ENCODE data around the gene WDR59. TPM values are rescaled to one million over a fixed set of nuclear protein-coding genes. Genes with fewer than 3 reads are reported as not detected.

Gene WDR59
- total RNA-seq, 2 experiments from 2014 or later, result 26.3 to 80.3 TPM

GRCh38 chr16:75022567-75022966 lies 37.6 kb upstream of the WDR59 start:
- H3K9me3 ChIP-seq (ENCODE audit: low read length), result peaks cover 16% of the 10 kb centered on the region
- TF ChIP-seq CTCF (conservative IDR thresholded peaks at IDR 0.05; ENCODE audit: low read length) (no peak), EZH2phosphoT487 (IDR thresholded peaks at IDR 0.05; ENCODE audit: borderline replicate concordance, low read depth, low read length) (no peak)
- no peaks in the 10 kb centered on the region for H4K20me1 ChIP-seq (ENCODE audit: insufficient read depth, low read length)
- H3K36me3 ChIP-seq (ENCODE audit: insufficient read depth, low read length), result no peaks in the 10 kb centered on the region
- H3K9me2 ChIP-seq (ENCODE audit: insufficient read depth, low read length), result no peaks in the 10 kb centered on the region
- no peak overlapping the region for H3K4me2 ChIP-seq (ENCODE audit: low read length)
- POLR2A ChIA-PET, result no interaction called here
- H3K27ac ChIP-seq (ENCODE audit: low read depth, low read length, poor library complexity, severe bottlenecking), result no peak overlapping the region
- intact Hi-C loops (cut with micrococcal nuclease; ENCODE audit: unreplicated experiment), result no loop called here
- no peaks in the 10 kb centered on the region for H3K79me2 ChIP-seq (ENCODE audit: insufficient read depth, low read depth, low read length)
- H2AFZ ChIP-seq (ENCODE audit: low read length), result no peak overlapping the region
- no peak overlapping the region for H3K4me3 ChIP-seq (ENCODE audit: low read depth, low read length, poor library complexity, severe bottlenecking)
- no peak for DNase-seq (ENCODE audit: low spot score)
- no TSS peak for BruUV-seq (replicated peaks)
- CTCF ChIA-PET (ENCODE audit: unreplicated experiment), result no interaction called here
- peaks cover 7% of the 10 kb centered on the region for H3K4me1 ChIP-seq (ENCODE audit: insufficient read depth, low read length, poor library complexity, severe bottlenecking)

- H4K20me1 ChIP-seq (ENCODE audit: insufficient read depth, low read length), result no peaks in the 10 kb centered on the region
- TF ChIP-seq CTCF (conservative IDR thresholded peaks at IDR 0.05; ENCODE audit: low read length) (no peak), EZH2phosphoT487 (IDR thresholded peaks at IDR 0.05; ENCODE audit: borderline replicate concordance, low read depth, low read length) (no peak)
- H3K79me2 ChIP-seq (ENCODE audit: insufficient read depth, low read depth, low read length), result no peaks in the 10 kb centered on the region
- no peak overlapping the region for H2AFZ ChIP-seq (ENCODE audit: low read length)
- no peaks in the 10 kb centered on the region for H3K9me2 ChIP-seq (ENCODE audit: insufficient read depth, low read length)
- no TSS peak for BruUV-seq (replicated peaks)
- CTCF ChIA-PET (ENCODE audit: unreplicated experiment), result no interaction called here
- no peak overlapping the region for H3K4me3 ChIP-seq (ENCODE audit: low read depth, low read length, poor library complexity, severe bottlenecking)
- POLR2A ChIA-PET, result interaction anchor here (1.2 kb wide), 1 partner anchor 9 kb away, joined by 6 read pairs; no protein-coding TSS in a partner anchor
- H3K36me3 ChIP-seq (ENCODE audit: insufficient read depth, low read length), result no peaks in the 10 kb centered on the region
- DNase-seq (ENCODE audit: low spot score), result no peak
- H3K9me3 ChIP-seq (ENCODE audit: low read length), result peaks cover 16% of the 10 kb centered on the region
- intact Hi-C loops (cut with micrococcal nuclease; ENCODE audit: unreplicated experiment), result no loop called here
- H3K4me1 ChIP-seq (ENCODE audit: insufficient read depth, low read length, poor library complexity, severe bottlenecking), result peaks cover 7% of the 10 kb centered on the region
- H3K4me2 ChIP-seq (ENCODE audit: low read length), result no peak overlapping the region
- H3K27ac ChIP-seq (ENCODE audit: low read depth, low read length, poor library complexity, severe bottlenecking), result no peak overlapping the region
Observed at GRCh38 chr16:75021410-75021809, 36.5 kb upstream of the WDR59 start.

DNA sequence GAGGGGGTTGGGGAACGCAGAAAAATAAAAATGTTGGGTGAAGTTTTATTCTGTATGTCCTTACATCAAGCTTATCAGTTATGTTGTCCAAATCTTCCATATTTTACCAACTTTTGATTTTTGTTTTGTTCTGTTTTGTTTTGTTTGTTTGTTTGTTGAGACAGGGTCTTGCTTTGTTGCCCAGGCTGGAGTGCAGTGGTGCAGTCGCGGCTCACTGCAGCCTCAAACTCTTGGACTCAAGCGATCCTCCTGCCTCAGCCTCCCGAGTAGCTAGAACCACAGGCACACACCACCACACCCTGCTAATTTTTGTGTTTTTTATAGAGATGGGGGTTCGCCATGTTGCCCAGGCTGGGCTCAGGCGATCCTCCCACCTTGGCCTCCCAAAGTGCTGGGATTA lies 34.7 kb upstream of the WDR59 start:
- Histone ChIP-seq H3K36me3 (ENCODE audit: insufficient read depth, low read length) (no peaks in the 10 kb centered on the region), H3K4me2 (ENCODE audit: low read length) (no peak overlapping the region), H3K9me2 (ENCODE audit: insufficient read depth, low read length) (no peaks in the 10 kb centered on the region), H3K9me3 (ENCODE audit: low read length) (peaks cover 16% of the 10 kb centered on the region), H3K27ac (ENCODE audit: low read depth, low read length, poor library complexity, severe bottlenecking) (no peak overlapping the region), H4K20me1 (ENCODE audit: insufficient read depth, low read length) (no peaks in the 10 kb centered on the region), H3K4me1 (ENCODE audit: insufficient read depth, low read length, poor library complexity, severe bottlenecking) (peaks cover 5% of the 10 kb centered on the region), H3K79me2 (ENCODE audit: insufficient read depth, low read depth, low read length) (no peaks in the 10 kb centered on the region), H3K4me3 (ENCODE audit: low read depth, low read length, poor library complexity, severe bottlenecking) (no peak overlapping the region), H2AFZ (ENCODE audit: low read length) (no peak overlapping the region)
- CTCF ChIA-PET (ENCODE audit: unreplicated experiment), result no interaction called here
- BruUV-seq (replicated peaks), result no TSS peak
- DNase-seq (ENCODE audit: low spot score), result no peak
- POLR2A ChIA-PET, result no interaction called here
- intact Hi-C loops (cut with micrococcal nuclease; ENCODE audit: unreplicated experiment), result no loop called here
- TF ChIP-seq CTCF (conservative IDR thresholded peaks at IDR 0.05; ENCODE audit: low read length), result no peak
- no peak for TF ChIP-seq EZH2phosphoT487 (IDR thresholded peaks at IDR 0.05; ENCODE audit: borderline replicate concordance, low read depth, low read length)
